H1 (cell line): ENCODE data around the gene FGFBP1. TPM values are rescaled to one million over a fixed set of nuclear protein-coding genes. Genes with fewer than 3 reads are reported as not detected.

ENCODE experiments used
- CREB1 ChIP-seq: IDR thresholded peaks from 2 replicates; pipeline ENCODE4 v1.6.1; 2012; ENCODE audit warnings: inconsistent platforms
- CTBP2 ChIP-seq: IDR thresholded peaks from 2 replicates; pipeline ENCODE4 v1.7.0; 2011; ENCODE audit warnings: borderline replicate concordance, mild to moderate bottlenecking, moderate library complexity, mixed read lengths, low read length; ENCODE audit not compliant: insufficient read depth, insufficient read length
- HDAC2 ChIP-seq, 2 experiments: fragments of 300-600 bp in 1 of 2; sonication (generic) in 1 of 2; IDR thresholded peaks; 2 replicates each; pipeline ENCODE4 v1.6.1; 2011 to 2012; ENCODE audit warnings: low read depth in 2 of 2, low read length in 2 of 2, mild to moderate bottlenecking in 2 of 2, moderate library complexity in 2 of 2, borderline replicate concordance in 1 of 2, inconsistent platforms in 1 of 2
- polyA plus RNA-seq, 7 experiments: library from polyadenylated mRNA; depleted of rRNA in 3 of 7; stranded (reverse) in 5 of 7; unstranded in 2 of 7; fragments of >200 nt in 5 of 7; fragments of 200-250 nt in 2 of 7; gene quantifications; 1 replicate in 5 of 7; 2 replicates in 1 of 7; 4 replicates in 1 of 7; pipeline versions ENCODE4 v1.2.1 to v1.2.3, GENCODE V29; 2011 to 2013; ENCODE audit warnings: missing spikeins in 2 of 7, mixed read lengths in 2 of 7
- total RNA-seq: library from RNA; stranded (reverse); fragmentation: NEBNext Ultra II Directional; extraction: Animal tissue kit (Norgen Biotek cat#: 25700); gene quantifications from 2 replicates; pipeline ENCODE4 v1.2.1, GENCODE V29; 2021
- TF ChIP-seq, protein P1 (sequence below): IDR thresholded peaks from 2 replicates; pipeline ENCODE4 v1.6.1; 2011; ENCODE audit warnings: low read length, improper control_type of control experiment
- TF ChIP-seq, protein P2 (sequence below): IDR thresholded peaks from 2 replicates; pipeline ENCODE4 v1.6.1; 2012; ENCODE audit warnings: inconsistent platforms

The FGFBP1 gene
- total and polyA plus RNA-seq, 2 of the 8 experiments (the other 6 are each of a cell fraction or from before 2014, with no cell fraction given) = 0.17 to 0.20 TPM

DNA sequence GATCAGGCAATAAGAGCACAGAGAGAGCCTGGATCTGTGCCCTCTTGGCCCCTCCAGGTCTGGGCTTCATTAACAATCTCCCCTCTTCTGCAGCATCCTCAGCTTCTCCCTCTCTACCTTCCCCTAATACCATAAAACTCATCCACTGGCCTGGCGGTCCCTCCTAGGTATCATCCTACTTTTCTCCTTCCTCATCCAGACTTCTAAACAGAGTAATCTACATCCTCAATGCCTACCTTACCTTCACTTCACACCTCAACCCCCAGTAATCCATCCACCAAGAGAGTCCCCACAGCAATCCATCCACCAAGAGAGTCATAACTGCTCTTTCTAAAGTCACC is 17.0 kb downstream of the FGFBP1 start (continued):
- no peak for TF ChIP-seq HDAC2 (IDR thresholded peaks at IDR 0.05; ENCODE audit: borderline replicate concordance in 1 of 2, low read depth in 2 of 2, low read length in 2 of 2)
- no peak for TF ChIP-seq CTBP2
- TF ChIP-seq, protein P1, sequence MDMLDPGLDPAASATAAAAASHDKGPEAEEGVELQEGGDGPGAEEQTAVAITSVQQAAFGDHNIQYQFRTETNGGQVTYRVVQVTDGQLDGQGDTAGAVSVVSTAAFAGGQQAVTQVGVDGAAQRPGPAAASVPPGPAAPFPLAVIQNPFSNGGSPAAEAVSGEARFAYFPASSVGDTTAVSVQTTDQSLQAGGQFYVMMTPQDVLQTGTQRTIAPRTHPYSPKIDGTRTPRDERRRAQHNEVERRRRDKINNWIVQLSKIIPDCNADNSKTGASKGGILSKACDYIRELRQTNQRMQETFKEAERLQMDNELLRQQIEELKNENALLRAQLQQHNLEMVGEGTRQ = no peak
- no peak for TF ChIP-seq CREB1
- TF ChIP-seq, protein P2, sequence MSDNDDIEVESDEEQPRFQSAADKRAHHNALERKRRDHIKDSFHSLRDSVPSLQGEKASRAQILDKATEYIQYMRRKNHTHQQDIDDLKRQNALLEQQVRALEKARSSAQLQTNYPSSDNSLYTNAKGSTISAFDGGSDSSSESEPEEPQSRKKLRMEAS = no peak
